Measurements from ENCODE around the gene AGAP9.
"Not testable (repeated sequence)": the region's sequence is repeated elsewhere in the genome, so short reads cannot be mapped to it uniquely, and the experiment has no call there.

- TF ChIP-seq, protein P1, sequence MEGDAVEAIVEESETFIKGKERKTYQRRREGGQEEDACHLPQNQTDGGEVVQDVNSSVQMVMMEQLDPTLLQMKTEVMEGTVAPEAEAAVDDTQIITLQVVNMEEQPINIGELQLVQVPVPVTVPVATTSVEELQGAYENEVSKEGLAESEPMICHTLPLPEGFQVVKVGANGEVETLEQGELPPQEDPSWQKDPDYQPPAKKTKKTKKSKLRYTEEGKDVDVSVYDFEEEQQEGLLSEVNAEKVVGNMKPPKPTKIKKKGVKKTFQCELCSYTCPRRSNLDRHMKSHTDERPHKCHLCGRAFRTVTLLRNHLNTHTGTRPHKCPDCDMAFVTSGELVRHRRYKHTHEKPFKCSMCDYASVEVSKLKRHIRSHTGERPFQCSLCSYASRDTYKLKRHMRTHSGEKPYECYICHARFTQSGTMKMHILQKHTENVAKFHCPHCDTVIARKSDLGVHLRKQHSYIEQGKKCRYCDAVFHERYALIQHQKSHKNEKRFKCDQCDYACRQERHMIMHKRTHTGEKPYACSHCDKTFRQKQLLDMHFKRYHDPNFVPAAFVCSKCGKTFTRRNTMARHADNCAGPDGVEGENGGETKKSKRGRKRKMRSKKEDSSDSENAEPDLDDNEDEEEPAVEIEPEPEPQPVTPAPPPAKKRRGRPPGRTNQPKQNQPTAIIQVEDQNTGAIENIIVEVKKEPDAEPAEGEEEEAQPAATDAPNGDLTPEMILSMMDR (IDR thresholded peaks at IDR 0.05; ENCODE audit: low read depth, low read length, poor library complexity, severe bottlenecking) = not testable (repeated sequence)
- TF ChIP-seq EZH2phosphoT487 (IDR thresholded peaks at IDR 0.05; ENCODE audit: borderline replicate concordance, low read length) = not testable (repeated sequence)
These were observed 42.8 kb upstream of the AGAP9 start for GRCh38 chr10:47566108-47566699.

All from DOHH2 (cell line).